ENCODE results near the gene AOX1.
"Not testable (repeated sequence)": the region's sequence is repeated elsewhere in the genome, so short reads cannot be mapped to it uniquely, and the experiment has no call there.

Gene AOX1

GRCh38 chr2:200631287-200631686 lies 45.5 kb downstream of the AOX1 start:
- DNase-seq = no peak

- no peak for DNase-seq
Observed at GRCh38 chr2:200634231-200634964, 48.6 kb downstream of the AOX1 start.

- no peak for DNase-seq
Observed at GRCh38 chr2:200635251-200635650, 49.4 kb downstream of the AOX1 start.

GRCh38 chr2:200637901-200638300 lies 52.1 kb downstream of the AOX1 start:
- no peak for DNase-seq

- no peak for DNase-seq
Observed at GRCh38 chr2:200640176-200640575, 54.4 kb downstream of the AOX1 start.

GRCh38 chr2:200640901-200641300 lies 55.1 kb downstream of the AOX1 start:
- DNase-seq = no peak

GRCh38 chr2:200648518-200649281 lies 62.9 kb downstream of the AOX1 start:
- DNase-seq = not testable (repeated sequence)

GRCh38 chr2:200649724-200650123 lies 63.9 kb downstream of the AOX1 start:
- DNase-seq = no peak

GRCh38 chr2:200650195-200650594 lies 64.4 kb downstream of the AOX1 start:
- no peak for DNase-seq

GRCh38 chr2:200652158-200652557 lies 66.3 kb downstream of the AOX1 start:
- DNase-seq = no peak

- DNase-seq = no peak
Observed at GRCh38 chr2:200653021-200653420, 67.2 kb downstream of the AOX1 start.

GRCh38 chr2:200654823-200655222 lies 69.0 kb downstream of the AOX1 start:
- no peak for DNase-seq

- DNase-seq = no peak
Observed at GRCh38 chr2:200655918-200656580, 70.2 kb downstream of the AOX1 start.

GRCh38 chr2:200658278-200658864 lies 72.6 kb downstream of the AOX1 start:
- no peak for DNase-seq

- DNase-seq = no peak
Observed at GRCh38 chr2:200659410-200659809, 73.6 kb downstream of the AOX1 start.

- DNase-seq = no peak
Observed at GRCh38 chr2:200661477-200661876, 75.7 kb downstream of the AOX1 start.

- DNase-seq = no peak
Observed at GRCh38 chr2:200662727-200663126, 76.9 kb downstream of the AOX1 start.

- DNase-seq = no peak
Observed at GRCh38 chr2:200664770-200665494, 79.1 kb downstream of the AOX1 start.

GRCh38 chr2:200665626-200666453 lies 80.0 kb downstream of the AOX1 start:
- no peak for DNase-seq

GRCh38 chr2:200667413-200667812 lies 81.6 kb downstream of the AOX1 start:
- DNase-seq = no peak

GRCh38 chr2:200668478-200668877 lies 82.7 kb downstream of the AOX1 start:
- DNase-seq = no peak

- DNase-seq = no peak
Observed at GRCh38 chr2:200669308-200669707, 83.5 kb downstream of the AOX1 start.
